GM21367 (cell line): ENCODE data around the gene EVX2.

Source experiments
- ATAC-seq: cut with Tn5 transposase; IDR thresholded peaks from one replicate; pipeline ENCODE4 v1.9.1; 2021; ENCODE audit not compliant: unreplicated experiment

The EVX2 gene

DNA sequence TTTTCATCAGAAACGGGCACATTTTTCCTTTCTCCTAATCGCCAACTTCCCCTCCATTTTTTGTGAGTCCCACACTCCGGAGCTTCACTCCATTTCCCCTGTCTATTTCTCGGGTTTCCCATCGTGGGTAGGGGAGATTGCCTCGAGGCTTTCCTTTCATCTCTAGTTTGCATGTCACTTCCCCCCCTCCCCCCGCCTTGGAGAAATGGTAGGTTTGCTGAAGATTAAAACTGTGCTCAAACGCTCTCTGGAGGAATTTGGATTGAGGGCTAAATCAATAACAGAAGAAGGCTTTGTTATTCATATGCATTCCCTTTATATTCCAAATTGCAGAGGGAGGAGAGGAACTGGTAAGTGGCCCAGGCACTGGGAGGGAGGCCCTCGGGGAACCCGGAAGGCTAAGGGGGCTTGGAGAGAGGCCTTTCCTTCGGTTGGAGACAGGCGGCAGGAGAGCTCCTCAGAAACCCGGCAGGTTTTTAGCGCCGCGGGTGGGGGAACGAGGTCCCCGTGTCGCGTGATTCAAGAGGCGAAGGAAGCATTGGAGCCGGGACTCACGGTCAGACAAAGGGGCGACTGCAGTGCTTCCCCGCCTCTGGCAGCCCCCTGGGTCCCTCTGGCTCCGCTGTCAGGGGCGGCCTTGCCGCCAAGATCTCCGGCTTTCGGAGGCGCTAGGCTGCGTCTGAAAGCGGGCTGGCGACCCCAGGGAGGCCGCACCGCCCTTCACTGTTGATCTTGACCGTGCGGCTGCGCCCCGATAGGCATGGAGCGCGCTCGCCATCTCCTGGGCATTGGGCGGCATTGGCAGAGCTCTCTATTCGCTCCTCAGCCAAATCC, 13.4 kb upstream of the EVX2 start:
- peak; percentile 83 for ATAC-seq

DNA sequence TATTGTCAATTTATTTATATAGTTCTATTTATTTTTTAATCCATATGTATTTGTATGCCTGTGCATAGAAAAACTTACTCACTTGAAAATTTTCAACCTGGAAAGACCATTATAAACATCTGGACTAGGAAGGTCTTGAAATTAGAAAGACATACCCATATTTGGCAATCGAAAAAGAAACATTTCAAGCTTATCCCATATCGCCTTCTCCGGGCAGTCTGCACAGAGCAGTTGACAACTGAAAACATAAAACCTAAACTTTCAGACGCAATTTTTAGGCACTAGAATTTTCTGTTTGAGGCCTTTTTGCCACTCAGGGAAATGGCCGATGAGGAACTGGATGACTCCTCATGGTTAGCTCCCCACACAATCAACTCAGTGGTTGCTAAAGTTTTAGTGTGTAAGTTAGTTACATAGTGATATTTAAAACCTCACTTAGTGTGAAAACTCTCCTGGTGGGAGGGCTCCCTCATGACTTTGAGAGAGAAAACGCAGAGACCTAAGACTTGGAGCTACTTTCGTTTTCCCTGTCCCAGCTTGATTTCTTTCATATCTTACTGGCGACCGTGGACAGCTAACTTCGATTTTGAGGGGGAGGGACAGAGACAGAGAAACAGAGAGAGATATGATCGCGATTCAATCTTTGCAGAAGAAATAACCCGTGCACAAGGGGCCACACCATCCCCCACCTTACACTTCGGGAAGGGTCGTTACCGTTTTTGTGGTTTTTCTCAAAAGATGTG, 12.7 kb upstream of the EVX2 start:
- ATAC-seq: no peak

- ATAC-seq: no peak
These were observed 11.7 kb upstream of the EVX2 start for GRCh38 chr2:176095421-176095820.

- ATAC-seq: no peak
These were observed 10.6 kb upstream of the EVX2 start for GRCh38 chr2:176094349-176094748.

DNA sequence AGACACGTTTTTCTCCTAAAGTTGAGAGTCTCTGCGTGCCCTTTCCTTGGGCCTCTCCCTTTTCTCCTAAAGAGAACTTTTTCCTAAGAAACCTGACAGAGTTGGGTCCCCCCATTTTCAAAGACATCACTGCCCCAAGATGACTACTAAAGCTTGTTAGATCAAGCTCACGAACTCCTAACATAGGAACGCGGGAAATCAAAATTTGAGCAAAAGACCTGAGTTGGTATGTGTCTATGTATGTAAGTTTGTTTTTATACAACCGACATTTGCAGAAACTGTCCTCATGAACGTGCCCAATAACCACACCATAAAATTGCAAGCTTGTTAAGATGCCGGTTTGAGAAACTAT, 10.1 kb upstream of the EVX2 start:
- ATAC-seq: no peak

- no peak for ATAC-seq
These were observed 9.6 kb upstream of the EVX2 start for GRCh38 chr2:176093145-176093897.

DNA sequence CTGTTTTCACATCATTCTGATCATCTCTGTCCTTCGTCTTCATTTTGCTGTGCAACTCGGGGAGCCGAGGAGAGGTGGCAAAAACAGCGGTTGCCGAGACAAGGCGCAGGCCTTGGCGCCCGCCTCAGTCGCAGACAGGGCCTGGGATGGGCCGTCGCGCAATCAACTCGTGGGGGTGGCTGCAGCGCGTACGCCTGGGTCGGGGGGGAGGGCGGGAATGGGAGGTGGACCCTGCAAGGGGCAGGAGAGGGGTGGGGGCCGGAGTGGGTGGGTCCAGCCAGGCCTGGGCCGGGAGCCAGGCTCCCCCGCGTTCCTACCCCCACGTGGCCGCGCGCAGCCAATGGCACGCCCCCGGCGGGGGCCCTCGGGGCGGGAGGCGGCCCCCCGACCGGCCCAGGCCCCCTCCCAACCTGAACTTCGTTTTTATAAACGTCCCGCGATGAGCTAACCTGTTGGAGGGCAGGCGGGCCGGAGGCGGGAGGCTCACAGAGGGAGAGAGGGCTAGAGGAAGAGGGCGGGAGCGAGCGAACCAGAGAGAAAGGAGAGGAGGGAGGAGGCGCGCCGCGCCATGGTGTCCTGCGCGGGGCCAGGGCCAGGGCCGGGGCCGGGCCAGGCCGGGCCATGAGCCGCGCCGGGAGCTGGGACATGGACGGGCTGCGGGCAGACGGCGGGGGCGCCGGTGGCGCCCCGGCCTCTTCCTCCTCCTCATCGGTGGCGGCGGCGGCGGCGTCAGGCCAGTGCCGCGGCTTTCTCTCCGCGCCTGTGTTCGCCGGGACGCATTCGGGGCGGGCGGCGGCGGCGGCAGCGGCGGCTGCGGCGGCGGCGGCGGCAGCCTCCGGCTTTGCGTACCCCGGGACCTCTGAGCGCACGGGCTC, 8.7 kb upstream of the EVX2 start, which contains the start of gene HOXD13:
HOXD13 (plus strand) TSS at position 452 of the 875 bp plus-strand sequence; CDS start at position 622, 170 bp downstream.
- ATAC-seq: no peak

DNA sequence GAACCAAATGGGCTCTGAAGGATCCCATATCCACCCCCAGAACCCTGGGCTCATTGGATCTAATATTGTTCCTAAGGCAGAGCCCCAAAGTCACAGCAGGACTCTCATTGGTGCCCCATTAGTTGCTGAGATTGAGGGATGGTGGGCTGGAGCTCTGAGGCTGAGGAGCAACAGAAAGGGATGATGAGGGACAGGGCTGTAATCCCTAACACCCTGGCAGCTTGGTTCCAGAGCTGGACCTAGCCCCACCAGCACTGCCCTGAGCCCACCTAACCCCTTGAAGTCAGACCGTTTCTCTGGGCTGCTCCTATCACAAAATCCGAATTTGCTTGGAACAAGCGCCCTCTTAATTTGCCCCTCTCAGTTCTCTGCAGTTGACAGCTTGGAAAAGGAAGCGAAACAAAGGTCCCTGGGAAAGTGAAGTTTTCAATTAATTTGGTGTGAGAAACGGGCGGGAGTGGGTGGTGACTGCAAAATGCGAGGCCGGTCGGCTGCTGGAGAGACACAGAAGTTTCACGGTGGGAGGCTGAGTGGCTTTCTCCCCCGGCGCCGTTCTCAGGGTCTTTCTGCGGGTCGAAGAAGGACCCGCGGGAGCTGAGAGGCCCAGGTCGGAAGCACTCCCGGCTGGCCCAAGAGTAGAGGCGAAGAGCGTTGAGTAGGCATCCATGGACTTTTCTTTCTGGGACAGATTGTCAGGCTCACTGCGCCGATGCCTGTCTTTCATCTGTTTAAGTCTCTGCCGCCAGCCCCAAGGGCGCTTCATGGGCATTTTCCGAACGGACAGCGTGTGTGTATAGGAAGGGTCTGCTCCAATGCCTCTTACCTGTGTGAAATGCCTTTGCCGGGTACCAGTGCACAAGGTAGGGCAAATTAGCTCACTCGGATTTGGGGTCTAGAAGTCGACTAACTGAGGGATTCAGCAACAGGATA, 7.8 kb upstream of the EVX2 start:
- no peak for ATAC-seq

- no peak for ATAC-seq
These were observed 7.1 kb upstream of the EVX2 start for GRCh38 chr2:176090862-176091261.

- ATAC-seq: no peak
These were observed 6.2 kb upstream of the EVX2 start for GRCh38 chr2:176089843-176090395.

- no peak for ATAC-seq
These were observed 5.4 kb upstream of the EVX2 start for GRCh38 chr2:176088937-176089842.

GRCh38 chr2:176088048-176088936, 4.5 kb upstream of the EVX2 start:
- ATAC-seq: no peak

- ATAC-seq: no peak
These were observed 3.7 kb upstream of the EVX2 start for GRCh38 chr2:176087330-176088047.

DNA sequence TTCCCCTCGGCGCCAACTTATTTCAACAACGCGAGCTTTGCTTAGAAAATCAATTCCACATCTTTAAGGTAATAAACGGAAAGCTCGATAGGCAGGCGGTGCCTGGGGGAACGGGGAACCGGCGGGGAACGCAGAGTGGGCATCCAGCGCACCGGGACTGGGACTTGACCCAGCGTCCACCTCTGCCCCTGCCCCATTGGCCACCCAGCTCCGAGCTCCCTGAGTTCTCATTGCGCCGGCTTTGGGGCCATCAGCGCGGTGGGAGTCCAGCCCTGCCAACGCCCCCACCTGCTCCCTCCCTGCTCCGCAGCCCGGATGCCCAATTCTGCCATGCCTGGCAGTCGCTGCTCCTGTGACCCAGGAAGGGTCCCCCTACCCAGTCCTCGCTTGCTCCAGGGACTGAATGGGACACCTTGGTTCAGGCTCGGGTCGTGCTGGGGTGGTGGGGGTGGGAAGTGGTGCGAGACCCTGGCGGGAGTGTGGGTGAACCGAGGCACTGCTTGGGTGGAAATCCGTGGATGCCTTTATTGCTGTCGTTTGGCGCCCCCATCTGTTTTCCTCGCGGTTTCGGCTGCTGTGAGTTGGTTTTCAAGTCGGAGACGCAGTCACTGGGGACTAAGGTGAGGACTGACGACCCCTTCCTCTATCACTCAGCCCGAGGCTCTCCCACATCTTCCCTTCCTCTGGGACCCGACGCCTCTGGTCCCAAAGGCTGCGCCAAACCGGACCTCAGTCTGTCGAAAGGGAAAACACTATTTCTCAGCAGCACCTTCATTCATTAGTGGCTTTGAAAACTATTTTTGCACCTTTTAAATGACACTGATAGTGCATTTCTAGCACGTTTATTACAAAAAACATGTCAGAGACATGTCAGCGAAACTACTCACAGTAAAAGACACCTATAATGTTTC, 2.4 kb upstream of the EVX2 start:
- ATAC-seq: no peak

- no peak for ATAC-seq
These were observed 1.5 kb upstream of the EVX2 start for GRCh38 chr2:176085120-176085788.
